Colonic mucosa (tissue), 4 donors: ENCODE measurements around the gene TAAR1. TPM values are rescaled to one million over a fixed set of nuclear protein-coding genes. Genes with fewer than 3 reads are reported as not detected.
"Not testable (repeated sequence)": the region's sequence is repeated elsewhere in the genome, so short reads cannot be mapped to it uniquely, and the experiment has no call there.

Experiments
- DNase-seq: peaks from one replicate; pipeline ENCODE4 v3.0.0-alpha.2; 2020
- H3K27ac ChIP-seq: fragments of 200-600 bp; one replicate; pipeline ENCODE4 v1.8.0; 2021
- H3K27me3 ChIP-seq: fragments of 200-600 bp; one replicate; pipeline ENCODE4 v1.8.0; 2021
- H3K36me3 ChIP-seq: fragments of 200-600 bp; one replicate; pipeline ENCODE4 v1.8.0; 2021
- H3K4me1 ChIP-seq: fragments of 200-600 bp; one replicate; pipeline ENCODE4 v1.8.0; 2021; ENCODE audit warnings: mild to moderate bottlenecking
- H3K4me3 ChIP-seq: fragments of 200-600 bp; one replicate; pipeline ENCODE4 v1.8.0; 2021
- H3K9ac ChIP-seq, 2 donors: one replicate each; pipeline ENCODE4 v1.7.0; 2013; ENCODE audit warnings: control low read depth in 2 of 2, low read depth in 2 of 2, low read length in 2 of 2
- H3K9me3 ChIP-seq: fragments of 200-600 bp; one replicate; pipeline ENCODE4 v1.8.0; 2021
- CTCF ChIP-seq: fragments of 200-600 bp; IDR thresholded peaks from one replicate; pipeline ENCODE4 v1.8.0; 2022; ENCODE audit warnings: antibody characterized with exemption, mild to moderate bottlenecking
- intact Hi-C: fragments of 100-400 bp; cut with DNase I; formaldehyde crosslinking; loops from one replicate; pipeline ENCODE4 v1.14.1; 2022
- total RNA-seq, 2 donors: library from RNA; stranded (reverse); fragmentation: NEBNext Ultra II Directional in 1 of 2; extraction: Animal tissue kit (Norgen Biotek cat#: 25700) in 1 of 2; gene quantifications; one replicate each; pipeline ENCODE4 v1.2.1, GENCODE V29; 2021
- donor health status: healthy.
- donor health status: DM: no; HTN: no; CAD: no.
- donor health status: DM: no; HTN: no; CAD: no.

The TAAR1 gene
- total RNA-seq, 2 donors from 2014 or later = not detected

- no peak for DNase-seq
- intact Hi-C loops = no loop called here
- TF ChIP-seq CTCF = no peak
Measured at GRCh38 chr6:132684272-132684671, 25.3 kb upstream of the TAAR1 start.

GRCh38 chr6:132683543-132683942 is 24.6 kb upstream of the TAAR1 start:
- H3K9ac ChIP-seq = no peak overlapping the region
- TF ChIP-seq CTCF = no peak
- H3K4me3 ChIP-seq = no peak overlapping the region
- DNase-seq = no peak
- no peaks in the 10 kb centered on the region for H3K27me3 ChIP-seq
- H3K27ac ChIP-seq = no peak overlapping the region
- no peaks in the 10 kb centered on the region for H3K4me1 ChIP-seq
- no peaks in the 10 kb centered on the region for H3K9me3 ChIP-seq
- H3K36me3 ChIP-seq = no peaks in the 10 kb centered on the region
- intact Hi-C loops = no loop called here

More at GRCh38 chr6:132684272-132684671, 25.3 kb upstream of the TAAR1 start:
- Histone ChIP-seq H3K27me3 (no peaks in the 10 kb centered on the region), H3K36me3 (no peaks in the 10 kb centered on the region), H3K9ac (no peak overlapping the region), H3K27ac (no peak overlapping the region), H3K4me3 (no peak overlapping the region), H3K4me1 (no peaks in the 10 kb centered on the region), H3K9me3 (no peaks in the 10 kb centered on the region)

- H3K27me3 ChIP-seq, H3K27ac ChIP-seq, H3K9me3 ChIP-seq, H3K9ac ChIP-seq, intact Hi-C loops, H3K4me1 ChIP-seq, H3K36me3 ChIP-seq, DNase-seq, H3K4me3 ChIP-seq: not testable (repeated sequence)
Measured at GRCh38 chr6:132679094-132679493, 20.1 kb upstream of the TAAR1 start.

- intact Hi-C loops = no loop called here
- no peak for TF ChIP-seq CTCF
Measured at GRCh38 chr6:132675749-132676148, 16.8 kb upstream of the TAAR1 start.

GRCh38 chr6:132675002-132675401 is 16.0 kb upstream of the TAAR1 start:
- TF ChIP-seq CTCF = no peak
- intact Hi-C loops = no loop called here
- Histone ChIP-seq H3K4me3 (no peak overlapping the region), H3K9ac (no peak overlapping the region), H3K9me3 (no peaks in the 10 kb centered on the region), H3K27me3 (no peaks in the 10 kb centered on the region), H3K4me1 (no peaks in the 10 kb centered on the region), H3K27ac (no peak overlapping the region), H3K36me3 (no peaks in the 10 kb centered on the region)
- DNase-seq = no peak

More at GRCh38 chr6:132675749-132676148, 16.8 kb upstream of the TAAR1 start:
- DNase-seq = no peak
- no peak overlapping the region for H3K27ac ChIP-seq
- no peaks in the 10 kb centered on the region for H3K4me1 ChIP-seq
- H3K27me3 ChIP-seq = no peaks in the 10 kb centered on the region
- no peak overlapping the region for H3K9ac ChIP-seq
- no peaks in the 10 kb centered on the region for H3K9me3 ChIP-seq
- no peaks in the 10 kb centered on the region for H3K36me3 ChIP-seq
- no peak overlapping the region for H3K4me3 ChIP-seq

- no peaks in the 10 kb centered on the region for H3K36me3 ChIP-seq
- no peak for DNase-seq
- no peak overlapping the region for H3K4me3 ChIP-seq
- no peaks in the 10 kb centered on the region for H3K4me1 ChIP-seq
- H3K9me3 ChIP-seq = no peaks in the 10 kb centered on the region
- no peak overlapping the region for H3K9ac ChIP-seq
- TF ChIP-seq CTCF = no peak
- no peaks in the 10 kb centered on the region for H3K27me3 ChIP-seq
- no peak overlapping the region for H3K27ac ChIP-seq
- intact Hi-C loops = no loop called here
Measured at GRCh38 chr6:132673376-132674094, 14.6 kb upstream of the TAAR1 start.
